OCI-LY7 (cell line): Measurements from ENCODE around the gene GRIP1.

Source experiments
- EZH2phosphoT487 ChIP-seq: fragments of 200-600 bp; sonication (generic); IDR thresholded peaks from 2 replicates; pipeline ENCODE4 v1.6.1; 2018; ENCODE audit warnings: low read depth, borderline replicate concordance, mild to moderate bottlenecking, mixed run types, antibody characterized with exemption, low read length, moderate library complexity, mixed read lengths
- TF ChIP-seq, protein P1 (sequence below): fragments of 200-600 bp; sonication (generic); conservative IDR thresholded peaks from 2 replicates; pipeline ENCODE4 v1.5.1; 2014; ENCODE audit warnings: mild to moderate bottlenecking, antibody characterized with exemption, low read length, moderate library complexity, mixed read lengths

DNA sequence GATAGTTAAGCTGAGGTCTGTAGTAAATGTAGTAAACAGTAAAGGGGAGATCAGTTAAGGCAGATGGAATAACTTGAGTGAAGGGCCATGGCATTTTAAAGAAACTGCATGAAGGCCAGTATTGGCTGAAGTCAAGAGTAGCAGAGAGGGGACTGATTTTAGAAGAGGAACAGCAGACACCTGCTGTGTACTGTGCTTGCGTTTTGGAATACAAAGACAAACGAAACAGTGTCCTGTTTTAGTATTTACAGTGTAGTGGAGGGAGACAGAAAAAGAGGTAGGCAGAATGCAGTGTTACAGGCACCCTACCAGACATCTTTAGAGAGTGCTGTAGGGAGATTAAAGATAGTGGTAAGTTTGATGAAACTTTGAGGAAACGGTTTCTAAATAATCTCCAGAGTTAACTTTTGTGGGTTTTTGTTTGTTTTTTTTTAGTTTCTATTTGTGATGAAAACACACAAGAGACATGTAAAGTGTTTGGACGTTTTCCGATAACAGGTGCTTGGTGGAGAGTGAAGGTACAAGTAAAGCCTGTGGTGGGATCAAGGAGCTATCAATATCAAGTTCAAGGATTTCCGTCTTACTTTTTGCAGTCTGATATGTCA lies 374.5 kb downstream of the GRIP1 start:
- TF ChIP-seq, protein P1, sequence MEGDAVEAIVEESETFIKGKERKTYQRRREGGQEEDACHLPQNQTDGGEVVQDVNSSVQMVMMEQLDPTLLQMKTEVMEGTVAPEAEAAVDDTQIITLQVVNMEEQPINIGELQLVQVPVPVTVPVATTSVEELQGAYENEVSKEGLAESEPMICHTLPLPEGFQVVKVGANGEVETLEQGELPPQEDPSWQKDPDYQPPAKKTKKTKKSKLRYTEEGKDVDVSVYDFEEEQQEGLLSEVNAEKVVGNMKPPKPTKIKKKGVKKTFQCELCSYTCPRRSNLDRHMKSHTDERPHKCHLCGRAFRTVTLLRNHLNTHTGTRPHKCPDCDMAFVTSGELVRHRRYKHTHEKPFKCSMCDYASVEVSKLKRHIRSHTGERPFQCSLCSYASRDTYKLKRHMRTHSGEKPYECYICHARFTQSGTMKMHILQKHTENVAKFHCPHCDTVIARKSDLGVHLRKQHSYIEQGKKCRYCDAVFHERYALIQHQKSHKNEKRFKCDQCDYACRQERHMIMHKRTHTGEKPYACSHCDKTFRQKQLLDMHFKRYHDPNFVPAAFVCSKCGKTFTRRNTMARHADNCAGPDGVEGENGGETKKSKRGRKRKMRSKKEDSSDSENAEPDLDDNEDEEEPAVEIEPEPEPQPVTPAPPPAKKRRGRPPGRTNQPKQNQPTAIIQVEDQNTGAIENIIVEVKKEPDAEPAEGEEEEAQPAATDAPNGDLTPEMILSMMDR = no peak
- TF ChIP-seq EZH2phosphoT487 = no peak
